ENCODE measurements around the gene FBH1.
A peak's percentile ranks its signal among the peaks of the same experiment; 100 is the strongest.
"Not testable (repeated sequence)": the region's sequence is repeated elsewhere in the genome, so short reads cannot be mapped to it uniquely, and the experiment has no call there.

Gene FBH1

GRCh38 chr10:5876181-5876768 lies 13.8 kb upstream of the FBH1 start:
- DNase-seq: peak; percentile 55

GRCh38 chr10:5877041-5877440 lies 13.0 kb upstream of the FBH1 start:
- DNase-seq: not testable (repeated sequence)

DNA sequence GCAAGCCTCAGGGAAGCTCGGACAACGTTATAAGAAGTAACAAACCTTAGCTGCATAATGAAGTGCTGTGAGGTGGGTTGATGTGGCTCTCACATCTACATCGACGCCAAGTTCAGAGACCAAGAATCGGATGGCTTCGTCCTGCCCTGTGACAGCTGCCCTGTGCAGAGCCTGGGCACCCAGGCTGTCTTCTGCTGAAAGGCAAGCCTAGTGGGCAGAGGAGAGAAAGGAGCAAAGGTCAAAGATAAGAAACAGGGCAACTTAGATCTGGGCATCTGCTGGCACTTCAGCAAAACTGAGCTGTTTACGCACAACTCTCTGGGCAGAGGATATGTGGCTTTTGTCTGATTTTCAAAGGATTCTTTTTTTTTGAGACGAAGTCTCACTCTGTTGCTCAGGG lies 7.1 kb upstream of the FBH1 start:
- DNase-seq: no peak

DNA sequence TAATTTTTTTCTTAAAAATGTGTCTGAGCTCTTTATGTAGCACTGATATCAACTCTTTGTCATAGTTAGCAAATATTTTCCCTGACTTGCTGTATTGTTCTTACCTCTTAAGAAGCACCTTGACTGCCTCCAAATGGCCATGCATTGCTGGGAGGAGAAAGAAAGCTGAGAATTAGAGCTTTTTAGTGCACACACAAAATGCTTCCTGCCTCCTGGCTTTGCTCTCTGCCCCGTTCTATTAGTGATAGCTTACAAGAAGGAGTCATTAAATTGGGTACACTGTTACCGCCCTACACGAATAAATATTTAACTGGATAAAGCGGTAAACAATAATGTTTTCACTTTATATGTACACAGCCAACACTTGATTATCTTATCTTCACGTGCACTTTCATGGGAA lies 4.4 kb upstream of the FBH1 start:
- DNase-seq: no peak

GRCh38 chr10:5887029-5887428 lies 3.0 kb upstream of the FBH1 start:
- DNase-seq: no peak

- no peak for DNase-seq
These were observed 2.4 kb upstream of the FBH1 start for GRCh38 chr10:5887641-5888040.

- DNase-seq: no peak
These were observed 1.7 kb upstream of the FBH1 start for GRCh38 chr10:5888351-5888750.

DNA sequence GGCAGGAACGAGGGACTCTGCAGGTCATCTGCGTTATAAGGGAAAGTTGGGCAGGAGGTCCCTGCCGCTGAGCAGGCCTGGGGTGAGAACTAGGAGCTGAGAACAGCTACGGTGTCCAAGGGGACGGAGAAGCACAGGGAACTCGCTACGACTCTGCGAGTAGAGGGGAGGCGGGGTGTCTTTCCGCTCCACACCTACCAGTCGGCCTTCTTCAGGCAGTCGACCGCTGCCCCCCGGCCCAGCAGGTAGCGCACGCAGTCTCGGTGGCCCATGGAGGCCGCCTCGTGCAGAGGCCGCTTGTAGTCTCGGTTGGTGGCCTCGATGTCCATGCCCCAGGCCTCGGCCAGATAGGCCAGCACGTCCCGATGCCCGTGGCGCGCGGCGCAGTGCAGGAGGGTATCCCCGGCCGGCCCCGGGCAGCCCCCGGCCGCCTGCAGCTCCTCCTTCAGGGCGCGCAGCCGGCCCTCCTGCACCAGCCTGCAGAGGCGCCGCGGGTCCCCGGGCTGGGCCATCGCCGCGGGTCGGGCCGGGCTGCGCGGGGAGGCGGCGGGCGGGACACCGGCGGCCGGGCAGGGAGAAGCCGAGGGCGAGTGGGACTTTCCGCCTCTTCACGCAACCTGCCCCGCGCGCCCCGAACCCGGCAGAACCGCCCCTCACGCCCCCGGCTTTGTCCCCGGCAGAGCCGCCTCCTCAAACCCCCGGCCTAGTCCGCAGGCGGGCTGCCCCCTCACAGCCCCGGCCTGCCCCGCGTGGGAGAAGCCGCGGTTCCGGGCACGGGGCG lies 1.0 kb upstream of the FBH1 start:
- DNase-seq: no peak

- no peak for DNase-seq
These were observed 441 bp downstream of the FBH1 start for GRCh38 chr10:5890452-5890915.

- no peak for DNase-seq
These were observed 966 bp downstream of the FBH1 start for GRCh38 chr10:5891009-5891408.

GRCh38 chr10:5892007-5892406 lies 2.0 kb downstream of the FBH1 start:
- no peak for DNase-seq

- no peak for DNase-seq
These were observed 3.3 kb downstream of the FBH1 start for GRCh38 chr10:5893321-5893720.

DNA sequence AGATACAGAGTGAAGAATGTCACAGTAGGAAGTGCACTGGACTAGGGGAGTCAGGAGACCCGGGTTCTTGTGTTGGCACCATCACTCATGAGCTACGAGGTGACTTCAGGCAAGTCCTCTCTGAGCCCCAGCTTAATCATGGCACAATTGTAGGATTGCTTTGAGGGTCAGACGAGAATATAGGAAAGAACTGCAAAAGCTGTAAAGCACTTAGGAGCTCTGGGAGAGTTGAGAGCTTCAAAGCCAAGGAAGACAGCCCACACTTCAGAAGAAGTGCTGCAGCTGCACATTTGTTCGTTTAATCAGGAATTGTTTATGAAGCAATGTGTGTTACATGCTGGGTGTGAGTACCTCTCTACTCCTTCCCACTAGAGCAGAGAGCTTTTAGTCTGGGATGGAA lies 4.4 kb downstream of the FBH1 start:
- DNase-seq: no peak

DNA sequence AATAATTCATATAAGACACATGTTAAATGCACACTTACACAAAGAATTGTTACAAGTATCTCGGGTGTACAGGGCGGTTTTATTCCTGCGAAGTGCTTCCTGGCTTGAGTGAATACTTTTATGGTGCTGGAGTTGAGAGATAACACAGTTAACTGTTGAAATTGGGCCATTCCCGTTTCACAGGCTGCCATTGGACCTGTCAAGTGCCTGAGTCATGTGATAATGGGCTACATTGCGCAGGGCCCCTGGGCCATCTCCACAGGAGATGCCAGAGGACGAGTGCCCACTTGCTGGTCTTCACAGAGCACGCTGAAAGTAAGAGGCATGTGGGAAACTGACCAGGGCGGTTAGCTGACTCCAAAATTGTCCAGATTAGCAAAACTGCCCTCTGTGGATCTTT lies 4.8 kb downstream of the FBH1 start:
- no peak for DNase-seq

GRCh38 chr10:5895365-5895764 lies 5.3 kb downstream of the FBH1 start:
- no peak for DNase-seq

DNA sequence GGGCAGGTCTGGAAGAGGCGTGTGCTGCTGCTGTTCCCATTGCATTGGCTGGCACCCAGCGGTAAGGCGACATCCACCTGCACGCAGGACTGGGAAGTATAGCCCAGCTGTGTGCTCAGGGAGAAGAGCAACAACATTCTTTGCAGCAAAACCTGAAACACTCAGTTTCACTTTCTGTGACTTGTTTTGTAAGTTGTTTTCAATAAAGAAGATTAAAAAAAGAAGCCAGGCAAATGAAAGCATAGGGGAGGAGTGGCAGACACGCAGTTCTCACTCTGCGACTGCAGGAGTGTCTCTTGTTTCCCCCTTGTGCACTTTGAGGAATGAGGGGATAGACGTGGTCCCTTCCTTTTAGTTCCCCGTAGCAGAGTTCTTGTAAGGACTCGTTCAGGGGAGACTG lies 5.8 kb downstream of the FBH1 start:
- no peak for DNase-seq

DNA sequence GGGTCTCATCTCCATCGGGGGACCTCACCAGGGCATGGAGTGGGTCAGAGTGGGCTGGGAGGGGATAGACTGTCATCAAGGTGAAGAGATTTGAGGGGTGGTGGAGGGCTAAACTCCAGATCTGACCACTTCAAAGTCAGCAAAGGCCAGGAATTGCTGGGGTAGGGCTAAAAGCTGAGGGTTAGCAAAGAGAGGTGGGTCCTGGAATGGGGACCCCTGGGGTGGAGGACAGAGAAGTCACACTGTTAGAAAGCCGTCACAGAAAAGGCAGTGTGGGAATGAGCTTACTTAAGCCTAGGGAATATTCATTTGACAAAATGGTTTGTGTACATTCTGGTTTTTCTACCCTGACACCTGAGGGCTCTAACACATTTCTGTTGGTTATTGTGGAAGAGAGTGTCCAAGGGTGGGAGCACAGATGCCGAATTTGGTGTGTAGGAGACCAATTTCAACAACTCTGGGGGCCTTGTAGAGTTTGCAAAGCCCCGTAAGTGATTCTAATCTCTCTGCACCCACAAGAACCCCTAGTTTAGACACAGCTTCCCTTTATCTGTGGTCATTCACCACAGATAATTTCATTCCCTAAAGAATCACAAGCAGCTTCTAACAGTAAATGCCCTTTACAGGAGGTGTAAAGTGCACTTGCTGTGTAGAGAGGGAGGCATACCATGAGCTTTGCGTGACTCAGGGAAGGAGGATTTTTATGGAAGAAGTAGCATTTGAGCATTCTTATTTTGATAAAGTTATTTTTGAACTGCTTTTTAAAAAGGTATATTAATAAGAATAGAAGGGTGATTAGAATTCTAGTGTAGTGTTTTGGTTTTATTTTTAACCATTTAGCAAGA lies 6.4 kb downstream of the FBH1 start:
- DNase-seq: no peak

DNA sequence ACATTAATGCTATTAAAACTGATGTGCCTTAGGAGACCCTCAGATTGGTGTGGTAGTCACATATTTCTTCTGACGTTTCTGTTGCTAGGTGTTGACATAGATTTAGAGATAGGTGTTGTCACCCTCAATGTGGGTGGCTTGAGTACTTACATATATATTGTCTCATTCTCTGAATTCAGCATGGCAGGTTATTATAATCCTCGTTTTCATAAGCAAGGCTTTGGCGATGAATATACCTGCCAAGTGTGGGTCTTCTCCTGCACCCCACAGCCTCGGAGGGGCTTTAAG lies 7.0 kb downstream of the FBH1 start:
- DNase-seq: no peak

GRCh38 chr10:5897504-5897903 lies 7.5 kb downstream of the FBH1 start:
- DNase-seq: no peak

GRCh38 chr10:5898163-5898562 lies 8.1 kb downstream of the FBH1 start:
- no peak for DNase-seq

DNA sequence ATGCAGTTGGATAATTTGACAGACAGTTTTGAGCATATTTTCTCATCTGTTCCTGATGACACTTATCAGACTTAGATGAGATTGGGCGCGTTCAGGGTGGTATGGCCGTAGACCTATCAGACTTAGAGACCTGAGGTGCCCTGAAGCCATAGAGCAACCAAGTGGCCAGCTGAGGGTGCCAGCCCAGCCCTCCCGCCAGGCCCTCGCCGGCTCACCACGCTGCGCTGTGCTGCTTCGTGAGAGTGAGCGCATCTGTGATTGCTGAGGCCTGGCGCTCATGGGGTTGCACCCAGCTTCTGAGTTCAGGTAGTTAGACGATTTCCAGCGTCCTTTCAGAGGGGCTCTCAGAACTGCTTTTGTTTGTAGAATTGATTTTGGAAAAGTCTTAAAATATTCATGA lies 10.2 kb downstream of the FBH1 start:
- no peak for DNase-seq

DNA sequence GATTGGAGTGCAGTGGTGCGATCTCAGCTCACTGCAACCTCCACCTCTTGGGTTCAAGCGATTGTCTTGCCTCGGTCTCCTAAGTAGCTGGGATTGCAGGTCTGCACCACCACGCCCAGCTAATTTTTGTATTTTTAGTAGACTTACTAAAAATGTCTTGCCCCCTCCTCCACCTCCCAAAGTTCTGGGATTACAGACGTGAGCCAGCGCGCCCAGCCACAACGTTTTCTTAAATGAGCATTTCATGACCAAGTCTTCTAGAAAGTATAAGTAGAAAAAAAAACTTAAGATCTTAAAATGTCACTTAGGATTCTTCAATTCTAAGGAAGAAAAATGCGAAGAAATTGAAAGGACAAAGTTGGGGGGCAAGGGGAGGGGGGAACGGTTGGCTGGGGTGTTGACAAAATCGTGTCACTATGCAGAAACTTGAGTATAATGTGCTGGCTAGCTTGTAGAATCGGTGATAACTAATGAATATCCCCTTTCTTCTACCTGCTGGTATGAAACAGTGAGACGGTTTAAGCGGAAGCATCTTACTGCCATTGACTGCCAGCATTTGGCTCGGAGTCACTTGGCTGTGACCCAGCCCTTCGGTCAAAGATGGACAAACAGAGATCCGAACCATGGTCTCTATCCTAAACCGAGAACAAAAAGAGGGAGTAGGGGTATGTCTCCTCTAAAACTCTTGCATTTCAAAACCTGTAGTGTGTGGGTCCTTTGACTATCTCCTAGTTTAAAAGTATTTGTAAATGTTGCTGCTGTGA lies 12.7 kb downstream of the FBH1 start:
- no peak for DNase-seq

DNA sequence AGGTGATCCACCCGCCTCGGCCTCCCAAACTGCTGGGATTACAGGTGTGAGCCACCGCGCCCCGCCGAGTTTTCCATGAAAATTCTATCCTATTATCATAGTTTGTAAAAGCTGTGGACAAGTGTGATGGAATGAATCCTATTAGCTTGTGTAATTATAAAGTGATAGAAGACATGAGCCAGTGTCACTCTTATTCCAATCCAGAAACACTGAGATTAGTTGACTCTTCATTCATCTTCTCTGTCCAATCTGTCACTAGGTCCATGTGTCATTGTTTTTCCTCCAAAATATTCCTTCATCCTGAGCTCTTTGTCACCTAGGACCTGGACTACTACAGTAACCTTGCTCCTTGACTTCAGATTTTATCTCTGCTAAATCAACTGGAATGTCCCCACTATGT lies 13.5 kb downstream of the FBH1 start:
- DNase-seq: no peak
